ENCODE data around the gene SPG7.
"Not testable (repeated sequence)": the region's sequence is repeated elsewhere in the genome, so short reads cannot be mapped to it uniquely, and the experiment has no call there.

SPG7 gene

GRCh38 chr16:89565506-89566372 is 57.5 kb downstream of the SPG7 start:
- no peak for DNase-seq

GRCh38 chr16:89567656-89568594 is 59.7 kb downstream of the SPG7 start:
- no peak for DNase-seq

GRCh38 chr16:89569506-89570341 is 61.5 kb downstream of the SPG7 start:
- DNase-seq, result no peak

- DNase-seq, result no peak
These were observed 62.2 kb downstream of the SPG7 start for GRCh38 chr16:89570342-89570923.

GRCh38 chr16:89570983-89571598 is 62.9 kb downstream of the SPG7 start:
- not testable (repeated sequence) for DNase-seq

GRCh38 chr16:89571636-89572035 is 63.4 kb downstream of the SPG7 start:
- no peak for DNase-seq

GRCh38 chr16:89572073-89572484 is 63.9 kb downstream of the SPG7 start:
- no peak for DNase-seq

GRCh38 chr16:89572485-89573205 is 64.4 kb downstream of the SPG7 start:
- no peak for DNase-seq

GRCh38 chr16:89573826-89574680 is 65.8 kb downstream of the SPG7 start:
- DNase-seq, result no peak

GRCh38 chr16:89574681-89575246 is 66.6 kb downstream of the SPG7 start:
- DNase-seq, result peak; percentile 58

- no peak for DNase-seq
These were observed 67.3 kb downstream of the SPG7 start, which contains the start of gene CPNE7 for GRCh38 chr16:89575247-89576152. CPNE7 (plus strand) TSS chr16:89575758; CDS start chr16:89575898, 140 bp downstream.

GRCh38 chr16:89576153-89577054 is 68.2 kb downstream of the SPG7 start:
- DNase-seq, result no peak

- no peak for DNase-seq
These were observed 69.0 kb downstream of the SPG7 start for GRCh38 chr16:89577055-89577759.

- DNase-seq, result no peak
These were observed 71.1 kb downstream of the SPG7 start for GRCh38 chr16:89579351-89579750.

GRCh38 chr16:89581045-89581695 is 73.0 kb downstream of the SPG7 start:
- DNase-seq, result no peak

GRCh38 chr16:89581861-89582563 is 73.8 kb downstream of the SPG7 start:
- DNase-seq, result no peak

Measured in NCI-H1436 (cell line).